Body of pancreas (tissue), 4 donors: ENCODE results near the gene DISP3. TPM values are rescaled to one million over a fixed set of nuclear protein-coding genes. Genes with fewer than 3 reads are reported as not detected.
A peak's percentile ranks its signal among the peaks of the same experiment; 100 is the strongest.

Source experiments
- ATAC-seq: fragments of 150-250 bp; one replicate; pipeline ENCODE4 v1.9.1; 2016
- DNase-seq, 4 donors: peaks; one replicate each; pipeline ENCODE4 v3.0.0-alpha.2; 2019
- H3K27ac ChIP-seq, 4 donors: fragments of 200-600 bp; sonication (generic); 1 replicate in 3 of 4; 2 replicates in 1 of 4; pipeline versions ENCODE4 v1.5.1 to v1.6.1; 2016 to 2019; ENCODE audit warnings: mild to moderate bottlenecking in 1 of 4, mixed read lengths in 1 of 4, moderate library complexity in 1 of 4
- H3K27me3 ChIP-seq, 2 donors: fragments of 200-600 bp; sonication (generic); one replicate each; pipeline ENCODE4 v1.6.0; 2016; ENCODE audit warnings: mild to moderate bottlenecking in 1 of 2
- H3K36me3 ChIP-seq, 2 donors: fragments of 200-600 bp; sonication (generic); replicated peaks in 1 of 2; 2 replicates each; pipeline ENCODE4 v1.5.1; 2016; ENCODE audit warnings: low read depth in 2 of 2; ENCODE audit not compliant: insufficient read depth in 1 of 2
- H3K4me1 ChIP-seq: fragments of 200-600 bp; sonication (generic); one replicate; pipeline ENCODE4 v1.6.0; 2016
- H3K4me3 ChIP-seq, 2 donors: fragments of 200-600 bp; sonication (generic); 1 replicate in 1 of 2; 2 replicates in 1 of 2; pipeline ENCODE4 v1.5.1; 2016 to 2019
- H3K9me3 ChIP-seq, 3 donors: fragments of 200-600 bp; sonication (generic); 1 replicate in 2 of 3; 2 replicates in 1 of 3; pipeline ENCODE4 v1.5.1; 2016
- CTCF ChIP-seq, 7 experiments: fragments of 450-650 bp in 4 of 7; fragments of 200-600 bp in 3 of 7; sonication (generic) in 3 of 7; IDR thresholded peaks; one replicate each; pipeline ENCODE4 v1.5.1; 2016 to 2019; ENCODE audit warnings: antibody characterized with exemption in 7 of 7
- POLR2A ChIP-seq, 3 donors: fragments of 450-650 bp; IDR thresholded peaks; one replicate each; pipeline ENCODE4 v1.6.1; 2016; ENCODE audit warnings: antibody characterized with exemption in 3 of 3, mild to moderate bottlenecking in 2 of 3
- whole genome bisulfite sequencing, 2 donors: methylation state at CpG; one replicate each; pipeline ENCODE4 v1.1.5; 2017; 5-methylcytosine and 5-hydroxymethylcytosine counted together
- intact Hi-C: fragments of 100-400 bp; cut with DNase I; formaldehyde crosslinking; loops from one replicate; pipeline ENCODE4 v1.15.1; 2023
- total RNA-seq, 2 donors: library from RNA; depleted of rRNA; stranded (reverse); fragments of >200 nt; gene quantifications; one replicate each; pipeline ENCODE4 v1.1.0, GENCODE V29; 2016

Gene DISP3
- total RNA-seq, 2 donors from 2014 or later, result 0.33 TPM; not detected in 1

DNA sequence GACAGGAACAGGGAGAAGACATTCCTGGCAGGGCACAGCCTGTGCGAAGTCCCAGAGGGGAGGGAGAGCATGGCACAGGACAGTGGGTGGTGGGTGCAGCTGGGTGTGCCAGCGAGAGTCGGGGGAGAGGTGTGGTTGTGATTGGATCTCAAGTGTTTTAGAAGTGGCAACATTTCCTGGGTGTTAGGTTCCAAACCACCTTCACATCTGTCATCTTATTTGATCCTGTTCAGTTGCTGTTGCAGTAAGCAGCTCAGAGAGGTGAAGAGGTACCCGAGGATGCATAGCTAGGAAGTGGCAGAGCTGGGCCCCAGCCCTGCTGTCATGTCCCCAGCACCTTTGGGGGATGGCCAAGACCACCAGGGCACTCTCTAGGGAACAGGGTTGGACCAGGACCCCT lies 22.0 kb upstream of the DISP3 start:
- intact Hi-C loops, result no loop called here
- TF ChIP-seq POLR2A (IDR thresholded peaks at IDR 0.05) (no peak), CTCF (IDR thresholded peaks at IDR 0.05) (no peak)
- DNase-seq, result no peak
- Histone ChIP-seq H3K4me1 (peaks cover 9% of the 10 kb centered on the region), H3K9me3 (no peaks in the 10 kb centered on the region), H3K27ac (no peak overlapping the region), H3K36me3 (no peaks in the 10 kb centered on the region), H3K4me3 (no peak overlapping the region), H3K27me3 (peaks cover 0 to 7% of the 10 kb centered on the region in 2 donors)
- no peak for ATAC-seq
- WGBS, 2 donors, result 68 to 83% methylated on average over 4 of the region's 4 CpGs

GRCh38 chr1:11458811-11459275 lies 20.1 kb upstream of the DISP3 start:
- H3K36me3 ChIP-seq, result no peaks in the 10 kb centered on the region
- no peak overlapping the region for H3K4me3 ChIP-seq
- intact Hi-C loops, result no loop called here
- WGBS, 2 donors, result 17 to 21% methylated on average over 12 to 14 of the region's 15 CpGs
- no peaks in the 10 kb centered on the region for H3K9me3 ChIP-seq
- TF ChIP-seq CTCF (IDR thresholded peaks at IDR 0.05) (no peak), POLR2A (IDR thresholded peaks at IDR 0.05) (no peak)
- peaks cover 9% of the 10 kb centered on the region for H3K4me1 ChIP-seq
- DNase-seq (peak in 3 of 4 donors; percentile 16 to 41 (median 18)), ATAC-seq (peak; percentile 48)
- H3K27ac ChIP-seq, result peak overlapping the region in 1 of 4 donors; percentile 26
- H3K27me3 ChIP-seq, result peaks cover 0 to 7% of the 10 kb centered on the region in 2 donors

GRCh38 chr1:11461531-11462137 lies 17.3 kb upstream of the DISP3 start:
- Histone ChIP-seq H3K4me1 (peaks cover 9% of the 10 kb centered on the region), H3K9me3 (no peaks in the 10 kb centered on the region), H3K4me3 (no peak overlapping the region), H3K27ac (no peak overlapping the region), H3K36me3 (no peaks in the 10 kb centered on the region), H3K27me3 (peaks cover 0 to 7% of the 10 kb centered on the region in 2 donors)
- intact Hi-C loops, result no loop called here
- ATAC-seq, result no peak
- DNase-seq, result no peak
- 46 to 54% methylated on average over 8 to 9 of the region's 9 CpGs for WGBS, 2 donors
- TF ChIP-seq POLR2A (IDR thresholded peaks at IDR 0.05), result no peak
- TF ChIP-seq CTCF (IDR thresholded peaks at IDR 0.05), result no peak

- intact Hi-C loops, result no loop called here
- H3K27ac ChIP-seq, result no peak overlapping the region
- H3K9me3 ChIP-seq, result no peaks in the 10 kb centered on the region
- H3K36me3 ChIP-seq, result no peaks in the 10 kb centered on the region
- DNase-seq (no peak), ATAC-seq (no peak)
- no peak overlapping the region for H3K4me3 ChIP-seq
- 47 to 55% methylated on average over 19 of the region's 19 CpGs for WGBS, 2 donors
- peaks cover 9% of the 10 kb centered on the region for H3K4me1 ChIP-seq
- no peak for TF ChIP-seq POLR2A (IDR thresholded peaks at IDR 0.05)
- TF ChIP-seq CTCF (IDR thresholded peaks at IDR 0.05), result no peak
- H3K27me3 ChIP-seq, result peaks cover 0 to 7% of the 10 kb centered on the region in 2 donors
Observed at GRCh38 chr1:11462224-11462923, 16.6 kb upstream of the DISP3 start.
